Activated naive CD4-positive, alpha-beta T cell treated with anti-CD3 and anti-CD28 coated beads for 36 hours (primary cell): ENCODE results near the gene LRRK2. TPM values are rescaled to one million over a fixed set of nuclear protein-coding genes. Genes with fewer than 3 reads are reported as not detected.

Experiments
- CTCF ChIA-PET: fragments of 350-600 bp; sonication (Branson Sonifier 250); formaldehyde crosslinking; loops from one replicate; lab custom pipeline; 2021; ENCODE audit warnings: antibody characterized with exemption; lab: Charles Lee
- DNase-seq: peaks from one replicate; pipeline ENCODE4 v3.0.0-alpha.2; 2020
- H3K27ac Mint-ChIP-seq: one replicate; pipeline ENCODE4 v1.8.0; 2021; ENCODE audit warnings: mild to moderate bottlenecking, mixed read lengths
- H3K27me3 Mint-ChIP-seq: one replicate; pipeline ENCODE4 v1.8.0; 2021; ENCODE audit warnings: low read depth, mixed read lengths
- H3K36me3 Mint-ChIP-seq: one replicate; pipeline ENCODE4 v1.8.0; 2021; ENCODE audit warnings: low read depth, mixed read lengths
- H3K4me1 Mint-ChIP-seq: one replicate; pipeline ENCODE4 v1.8.0; 2021; ENCODE audit warnings: low read depth, mixed read lengths
- H3K4me3 Mint-ChIP-seq: one replicate; pipeline ENCODE4 v1.8.0; 2021; ENCODE audit warnings: mild to moderate bottlenecking, moderate library complexity, mixed read lengths
- H3K9me3 Mint-ChIP-seq: one replicate; pipeline ENCODE4 v1.8.0; 2021; ENCODE audit warnings: mixed read lengths
- intact Hi-C: fragments of 100-400 bp; cut with micrococcal nuclease; formaldehyde crosslinking; loops from one replicate; pipeline ENCODE4 v1.15.1; 2023
- total RNA-seq, 2 experiments: library from RNA; stranded (reverse); gene quantifications; one replicate each; pipeline ENCODE4 v1.2.3, GENCODE V29; 2021

LRRK2 gene
- total RNA-seq, 2 experiments from 2014 or later: not detected

- DNase-seq: no peak
- Mint-ChIP-seq H3K4me1 (no peaks in the 10 kb centered on the region), H3K4me3 (no peak overlapping the region), H3K36me3 (no peaks in the 10 kb centered on the region), H3K27me3 (no peaks in the 10 kb centered on the region), H3K9me3 (no peaks in the 10 kb centered on the region), H3K27ac (no peak overlapping the region)
- CTCF ChIA-PET: no interaction called here
- intact Hi-C loops: loop anchor here (1.0 to 10.0 kb wide), 2 partner anchors 302 to 548 kb away; no protein-coding TSS in a partner anchor
Measured at GRCh38 chr12:40312982-40313576, 88.3 kb downstream of the LRRK2 start.

GRCh38 chr12:40313928-40314327, 89.1 kb downstream of the LRRK2 start:
- no peaks in the 10 kb centered on the region for H3K4me1 Mint-ChIP-seq
- no peak overlapping the region for H3K27ac Mint-ChIP-seq
- DNase-seq: no peak
- H3K4me3 Mint-ChIP-seq: no peak overlapping the region
- H3K27me3 Mint-ChIP-seq: no peaks in the 10 kb centered on the region
- intact Hi-C loops: loop anchor here (1.0 to 10.0 kb wide), 2 partner anchors 303 to 549 kb away; no protein-coding TSS in a partner anchor
- no peaks in the 10 kb centered on the region for H3K9me3 Mint-ChIP-seq
- no peaks in the 10 kb centered on the region for H3K36me3 Mint-ChIP-seq
- CTCF ChIA-PET: no interaction called here

DNA sequence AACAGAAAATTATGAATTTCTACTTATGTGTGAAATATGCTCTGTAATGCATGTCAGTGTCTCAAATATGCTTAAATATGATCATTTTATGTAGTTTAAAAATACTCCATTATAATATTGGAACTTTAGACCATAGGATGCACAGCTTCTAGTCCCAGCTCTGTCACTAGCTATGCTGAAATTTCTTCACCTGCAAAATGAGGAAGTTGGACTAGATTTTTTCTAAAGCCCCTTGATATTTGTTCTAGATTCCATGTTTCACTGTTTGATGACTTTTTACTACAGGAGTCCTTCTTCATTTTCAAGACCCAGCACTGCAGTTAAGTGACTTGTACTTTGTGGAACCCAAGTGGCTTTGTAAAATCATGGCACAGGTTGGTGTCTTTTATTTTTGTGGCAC, 90.1 kb downstream of the LRRK2 start:
- intact Hi-C loops: loop anchor here (10.0 kb wide), 1 partner anchor 550 kb away; no protein-coding TSS in a partner anchor
- Mint-ChIP-seq H3K9me3 (no peaks in the 10 kb centered on the region), H3K36me3 (no peaks in the 10 kb centered on the region), H3K4me3 (no peak overlapping the region), H3K4me1 (no peaks in the 10 kb centered on the region), H3K27me3 (no peaks in the 10 kb centered on the region), H3K27ac (no peak overlapping the region)
- DNase-seq: no peak
- CTCF ChIA-PET: no interaction called here

GRCh38 chr12:40315375-40315774, 90.6 kb downstream of the LRRK2 start:
- no peak overlapping the region for H3K27ac Mint-ChIP-seq
- CTCF ChIA-PET: no interaction called here
- H3K27me3 Mint-ChIP-seq: no peaks in the 10 kb centered on the region
- H3K36me3 Mint-ChIP-seq: no peaks in the 10 kb centered on the region
- intact Hi-C loops: loop anchor here (10.0 kb wide), 1 partner anchor 551 kb away; no protein-coding TSS in a partner anchor
- no peak overlapping the region for H3K4me3 Mint-ChIP-seq
- no peak for DNase-seq
- no peaks in the 10 kb centered on the region for H3K4me1 Mint-ChIP-seq
- no peaks in the 10 kb centered on the region for H3K9me3 Mint-ChIP-seq

- CTCF ChIA-PET: no interaction called here
- no peaks in the 10 kb centered on the region for H3K27me3 Mint-ChIP-seq
- H3K4me3 Mint-ChIP-seq: no peak overlapping the region
- no peak overlapping the region for H3K27ac Mint-ChIP-seq
- no peaks in the 10 kb centered on the region for H3K36me3 Mint-ChIP-seq
- intact Hi-C loops: loop anchor here (10.0 kb wide), 1 partner anchor 601 kb away; no protein-coding TSS in a partner anchor
- H3K4me1 Mint-ChIP-seq: no peaks in the 10 kb centered on the region
- no peak for DNase-seq
- peaks cover 4% of the 10 kb centered on the region for H3K9me3 Mint-ChIP-seq
Measured at GRCh38 chr12:40324261-40324660, 99.5 kb downstream of the LRRK2 start.

DNA sequence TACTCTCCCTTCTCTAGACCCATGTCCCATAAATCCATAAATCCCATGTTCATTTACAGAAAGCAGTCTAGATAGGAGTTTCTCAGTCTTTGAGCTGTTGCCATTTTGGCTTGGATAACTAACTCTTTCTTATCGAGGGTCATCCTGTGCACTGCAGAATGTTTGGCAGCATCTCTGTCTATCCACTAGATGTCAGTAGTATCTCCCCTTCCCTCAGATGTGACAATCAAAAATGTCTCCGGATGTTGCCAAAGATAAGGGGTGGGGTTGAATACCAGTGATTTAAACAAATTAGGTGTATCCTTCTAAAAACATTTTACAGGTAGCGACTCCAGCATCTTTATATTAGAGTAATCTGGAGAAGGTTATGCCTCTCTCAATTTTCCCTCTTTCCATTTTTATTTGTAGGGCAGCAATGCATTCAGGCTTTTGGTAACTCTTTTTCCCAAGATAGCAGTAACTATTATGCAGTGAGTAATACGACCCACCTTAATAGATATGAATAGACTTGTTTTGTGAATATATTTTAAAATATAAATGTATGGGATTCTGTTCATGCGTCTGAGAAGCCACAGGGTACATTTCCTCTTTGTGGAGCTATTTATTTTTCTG, 100.7 kb downstream of the LRRK2 start:
- CTCF ChIA-PET: interaction anchor here (1.2 kb wide), 1 partner anchor 9 kb away, joined by 4 read pairs; no protein-coding TSS in a partner anchor
- H3K4me3 Mint-ChIP-seq: no peak overlapping the region
- H3K4me1 Mint-ChIP-seq: no peaks in the 10 kb centered on the region
- H3K27ac Mint-ChIP-seq: no peak overlapping the region
- H3K36me3 Mint-ChIP-seq: no peaks in the 10 kb centered on the region
- no peaks in the 10 kb centered on the region for H3K27me3 Mint-ChIP-seq
- no peak for DNase-seq
- intact Hi-C loops: loop anchor here (10.0 kb wide), 1 partner anchor 599 kb away; no protein-coding TSS in a partner anchor
- H3K9me3 Mint-ChIP-seq: peaks cover 5% of the 10 kb centered on the region

DNA sequence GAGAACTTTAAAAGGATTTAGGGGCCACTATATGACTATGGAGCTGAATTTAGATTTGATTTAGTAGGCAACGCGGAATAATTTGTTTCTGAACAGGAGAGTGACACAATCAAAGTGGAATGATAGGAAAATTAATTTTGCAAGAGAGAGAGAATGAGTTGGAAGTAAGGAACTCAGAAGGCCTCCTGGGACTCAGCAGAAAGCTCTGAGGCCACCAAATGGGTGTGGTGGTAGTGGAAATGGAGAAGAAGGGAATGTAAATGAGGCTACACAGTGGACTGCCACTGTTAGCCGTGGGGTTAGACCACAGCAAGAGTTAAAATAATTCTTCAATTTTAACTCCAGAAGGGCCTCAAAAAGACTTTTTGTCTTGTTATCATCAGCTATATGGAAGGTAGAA, 102.7 kb downstream of the LRRK2 start:
- peaks cover 9% of the 10 kb centered on the region for H3K9me3 Mint-ChIP-seq
- DNase-seq: no peak
- no peaks in the 10 kb centered on the region for H3K36me3 Mint-ChIP-seq
- no peak overlapping the region for H3K27ac Mint-ChIP-seq
- no peaks in the 10 kb centered on the region for H3K4me1 Mint-ChIP-seq
- CTCF ChIA-PET: no interaction called here
- no peaks in the 10 kb centered on the region for H3K27me3 Mint-ChIP-seq
- H3K4me3 Mint-ChIP-seq: no peak overlapping the region
- intact Hi-C loops: loop anchor here (10.0 kb wide), 1 partner anchor 597 kb away; no protein-coding TSS in a partner anchor

GRCh38 chr12:40330180-40330579, 105.4 kb downstream of the LRRK2 start:
- Mint-ChIP-seq H3K9me3 (peaks cover 8% of the 10 kb centered on the region), H3K27me3 (no peaks in the 10 kb centered on the region), H3K4me1 (no peaks in the 10 kb centered on the region), H3K4me3 (no peak overlapping the region), H3K27ac (no peak overlapping the region), H3K36me3 (no peaks in the 10 kb centered on the region)
- no peak for DNase-seq
- CTCF ChIA-PET: no interaction called here
- intact Hi-C loops: no loop called here

DNA sequence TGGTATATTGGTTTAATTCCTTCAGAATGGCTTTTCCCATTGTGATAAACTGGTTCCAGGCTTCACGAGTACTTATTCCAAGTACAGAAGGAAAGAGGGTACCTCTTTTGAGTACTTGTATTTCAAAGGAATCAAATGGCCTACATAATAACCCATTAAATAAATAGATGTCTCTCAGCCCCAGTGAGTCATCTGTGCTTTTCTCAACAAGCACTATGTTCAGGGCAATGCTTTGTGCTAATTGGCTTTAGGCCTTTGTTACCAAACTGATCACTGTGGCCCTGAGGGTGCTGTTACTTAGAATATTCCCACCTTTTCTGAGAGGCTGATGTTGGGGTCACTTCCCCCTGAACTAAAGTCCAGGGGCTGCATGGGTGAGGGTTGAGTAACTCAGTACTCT, 107.1 kb downstream of the LRRK2 start:
- Mint-ChIP-seq H3K27ac (no peak overlapping the region), H3K9me3 (peaks cover 8% of the 10 kb centered on the region), H3K4me3 (no peak overlapping the region), H3K27me3 (no peaks in the 10 kb centered on the region), H3K36me3 (no peaks in the 10 kb centered on the region), H3K4me1 (no peaks in the 10 kb centered on the region)
- intact Hi-C loops: no loop called here
- CTCF ChIA-PET: interaction anchor here (0.5 kb wide), 1 partner anchor 27 kb away, joined by 4 read pairs; no protein-coding TSS in a partner anchor
- no peak for DNase-seq

- Mint-ChIP-seq H3K27me3 (no peaks in the 10 kb centered on the region), H3K4me1 (no peaks in the 10 kb centered on the region), H3K9me3 (peaks cover 1% of the 10 kb centered on the region), H3K27ac (no peak overlapping the region), H3K36me3 (no peaks in the 10 kb centered on the region), H3K4me3 (no peak overlapping the region)
- DNase-seq: no peak
- intact Hi-C loops: no loop called here
- CTCF ChIA-PET: no interaction called here
Measured at GRCh38 chr12:40335991-40336390, 111.2 kb downstream of the LRRK2 start.

GRCh38 chr12:40336573-40337199, 111.9 kb downstream of the LRRK2 start:
- Mint-ChIP-seq H3K9me3 (no peaks in the 10 kb centered on the region), H3K4me3 (no peak overlapping the region)
- DNase-seq: no peak

DNA sequence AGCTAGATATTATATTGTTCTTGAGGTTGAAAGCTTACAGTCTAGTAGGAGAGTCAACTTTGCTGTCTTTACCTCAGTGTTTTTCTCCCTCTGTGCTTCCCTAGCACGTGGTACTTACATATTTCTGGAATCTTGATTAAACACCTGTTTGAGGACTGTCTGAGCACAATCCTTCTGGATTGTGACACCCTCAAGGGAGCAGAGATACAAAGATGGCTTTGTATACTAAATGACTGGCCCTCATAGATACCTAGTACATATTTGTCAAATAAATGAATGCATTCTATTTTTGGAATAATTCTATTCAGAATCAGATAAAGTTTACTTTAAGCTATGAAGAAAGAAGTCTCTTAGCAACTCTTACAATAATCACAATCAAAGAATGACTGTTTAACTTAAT, 113.3 kb downstream of the LRRK2 start:
- intact Hi-C loops: no loop called here
- CTCF ChIA-PET: no interaction called here
- DNase-seq: no peak
- Mint-ChIP-seq H3K4me3 (no peak overlapping the region), H3K4me1 (no peaks in the 10 kb centered on the region), H3K27ac (no peak overlapping the region), H3K36me3 (no peaks in the 10 kb centered on the region), H3K9me3 (no peaks in the 10 kb centered on the region), H3K27me3 (no peaks in the 10 kb centered on the region)

More at GRCh38 chr12:40336573-40337199, 111.9 kb downstream of the LRRK2 start:
- no peaks in the 10 kb centered on the region for H3K4me1 Mint-ChIP-seq
- H3K36me3 Mint-ChIP-seq: no peaks in the 10 kb centered on the region
- CTCF ChIA-PET: no interaction called here
- H3K27ac Mint-ChIP-seq: no peak overlapping the region
- H3K27me3 Mint-ChIP-seq: no peaks in the 10 kb centered on the region
- intact Hi-C loops: no loop called here
